Prostate gland (tissue), 2 donors: ENCODE data around the gene SLC1A2. TPM values are rescaled to one million over a fixed set of nuclear protein-coding genes. Genes with fewer than 3 reads are reported as not detected.
"Not testable (repeated sequence)": the region's sequence is repeated elsewhere in the genome, so short reads cannot be mapped to it uniquely, and the experiment has no call there.

Experiments used
- DNase-seq: peaks from one replicate; pipeline ENCODE4 v3.0.0-alpha.2; 2019; ENCODE audit warnings: low spot score
- H3K27ac ChIP-seq, 2 donors: fragments of 200-600 bp; sonication (generic); 2 replicates each; pipeline ENCODE4 v1.5.1; 2017 to 2019
- H3K27me3 ChIP-seq: fragments of 200-600 bp; sonication (generic); replicated peaks from 2 replicates; pipeline ENCODE4 v1.5.1; 2019; ENCODE audit not compliant: insufficient read depth
- H3K36me3 ChIP-seq, 2 donors: fragments of 200-600 bp; sonication (generic); 1 replicate in 1 of 2; 2 replicates in 1 of 2; pipeline versions ENCODE4 v1.5.1 to v1.8.1; 2017 to 2019
- H3K4me1 ChIP-seq: fragments of 200-600 bp; sonication (generic); replicated peaks from 2 replicates; pipeline ENCODE4 v1.5.1; 2019
- H3K4me3 ChIP-seq, 2 donors: fragments of 200-600 bp; sonication (generic); 2 replicates each; pipeline ENCODE4 v1.5.1; 2017 to 2019
- H3K9me3 ChIP-seq: fragments of 200-600 bp; sonication (generic); 2 replicates; pipeline ENCODE4 v1.5.1; 2017
- CTCF ChIP-seq, 4 experiments: fragments of 200-600 bp in 2 of 4; fragments of 450-650 bp in 2 of 4; sonication (generic) in 2 of 4; IDR thresholded peaks; 1 replicate in 3 of 4; 2 replicates in 1 of 4; pipeline ENCODE4 v1.5.1; 2016 to 2019; ENCODE audit warnings: antibody characterized with exemption in 4 of 4, mild to moderate bottlenecking in 2 of 4, moderate library complexity in 2 of 4
- POLR2A ChIP-seq: fragments of 450-650 bp; IDR thresholded peaks from one replicate; pipeline ENCODE4 v1.6.1; 2016; ENCODE audit warnings: antibody characterized with exemption, mild to moderate bottlenecking
- POLR2AphosphoS5 ChIP-seq: sonication (generic); formaldehyde crosslinking; IDR thresholded peaks from one replicate; pipeline ENCODE4 v1.6.1; 2017; ENCODE audit warnings: antibody characterized with exemption
- WGBS: methylation state at CpG from one replicate; pipeline ENCODE4 v1.1.5; 2018; 5-methylcytosine and 5-hydroxymethylcytosine counted together
- intact Hi-C: fragments of 100-400 bp; cut with DNase I; formaldehyde crosslinking; loops from one replicate; pipeline ENCODE4 v1.14.2; 2022
- total RNA-seq, 2 donors: library from RNA; depleted of rRNA; stranded (reverse); fragments of >200 nt; gene quantifications; one replicate each; pipeline ENCODE4 v1.1.0, GENCODE V29; 2016

Gene SLC1A2
- total RNA-seq, 2 donors from 2014 or later = 0.82 to 1.5 TPM

- Histone ChIP-seq H3K9me3 (no peaks in the 10 kb centered on the region), H3K4me1 (no peaks in the 10 kb centered on the region), H3K27ac (no peak overlapping the region), H3K27me3 (no peaks in the 10 kb centered on the region), H3K36me3 (peaks cover 0 to 4% of the 10 kb centered on the region in 2 donors), H3K4me3 (no peak overlapping the region)
- no peak for DNase-seq
- 57% methylated on average over 5 of the region's 5 CpGs for WGBS
- TF ChIP-seq POLR2A (no peak), CTCF (IDR thresholded peaks at IDR 0.05) (no peak), POLR2AphosphoS5 (no peak)
- intact Hi-C loops = no loop called here
These were observed 191.6 kb downstream of the SLC1A2 start for GRCh38 chr11:35227576-35228327.

- H3K36me3 ChIP-seq, intact Hi-C loops, H3K4me3 ChIP-seq, DNase-seq, H3K27ac ChIP-seq, H3K4me1 ChIP-seq, H3K27me3 ChIP-seq, H3K9me3 ChIP-seq: not testable (repeated sequence)
- 95% methylated on average over 6 of the region's 6 CpGs for WGBS
These were observed 192.6 kb downstream of the SLC1A2 start for GRCh38 chr11:35226756-35227155.

- Histone ChIP-seq H3K9me3 (no peaks in the 10 kb centered on the region), H3K36me3 (peaks cover 0 to 4% of the 10 kb centered on the region in 2 donors), H3K4me1 (no peaks in the 10 kb centered on the region), H3K27me3 (no peaks in the 10 kb centered on the region), H3K27ac (no peak overlapping the region), H3K4me3 (no peak overlapping the region)
- 66% methylated on average over 3 of the region's 3 CpGs for WGBS
- no peak for TF ChIP-seq POLR2A
- TF ChIP-seq POLR2AphosphoS5 = no peak
- TF ChIP-seq CTCF (IDR thresholded peaks at IDR 0.05) = no peak
- DNase-seq = no peak
- intact Hi-C loops = no loop called here
These were observed 193.3 kb downstream of the SLC1A2 start for GRCh38 chr11:35225946-35226520.

- H3K36me3 ChIP-seq = peaks cover 0 to 2% of the 10 kb centered on the region in 2 donors
- no peaks in the 10 kb centered on the region for H3K4me1 ChIP-seq
- 93% methylated on average over 1 of the region's 1 CpG for WGBS
- no peak for TF ChIP-seq CTCF (IDR thresholded peaks at IDR 0.05)
- no peak for TF ChIP-seq POLR2AphosphoS5
- TF ChIP-seq POLR2A = no peak
- no peak overlapping the region for H3K4me3 ChIP-seq
- no peaks in the 10 kb centered on the region for H3K9me3 ChIP-seq
- H3K27me3 ChIP-seq = no peaks in the 10 kb centered on the region
- no peak for DNase-seq
- H3K27ac ChIP-seq = no peak overlapping the region
- intact Hi-C loops = no loop called here
These were observed 195.4 kb downstream of the SLC1A2 start for GRCh38 chr11:35223991-35224390.

GRCh38 chr11:35223371-35223796 is 196.0 kb downstream of the SLC1A2 start:
- intact Hi-C loops = no loop called here
- Histone ChIP-seq H3K4me1 (no peaks in the 10 kb centered on the region), H3K27me3 (no peaks in the 10 kb centered on the region), H3K4me3 (no peak overlapping the region), H3K27ac (no peak overlapping the region), H3K36me3 (no peaks in the 10 kb centered on the region), H3K9me3 (no peaks in the 10 kb centered on the region)
- TF ChIP-seq POLR2AphosphoS5 = no peak
- no peak for DNase-seq
- WGBS = 57% methylated on average over 9 of the region's 9 CpGs

- no peak for DNase-seq
- H3K9me3 ChIP-seq = no peaks in the 10 kb centered on the region
- H3K27me3 ChIP-seq = no peaks in the 10 kb centered on the region
- no peak overlapping the region for H3K27ac ChIP-seq
- H3K4me1 ChIP-seq = no peaks in the 10 kb centered on the region
- no peaks in the 10 kb centered on the region for H3K36me3 ChIP-seq
- no peak for TF ChIP-seq POLR2A
- no peak for TF ChIP-seq CTCF (IDR thresholded peaks at IDR 0.05)
- TF ChIP-seq POLR2AphosphoS5 = no peak
- WGBS = 94% methylated on average over 1 of the region's 1 CpG
- H3K4me3 ChIP-seq = no peak overlapping the region
- intact Hi-C loops = no loop called here
These were observed 200.4 kb downstream of the SLC1A2 start for GRCh38 chr11:35218956-35219355.
